Posterior cingulate gyrus (tissue), 11 donors: ENCODE measurements around the gene BCS1L.

Source experiments
- DNase-seq, 10 donors: peaks; one replicate each; pipeline versions ENCODE4 v3.0.0 to v3.0.0-alpha.2; 2020 to 2021; ENCODE audit warnings: mixed read lengths in 3 of 10
- intact Hi-C: fragments of 100-400 bp; cut with DNase I; formaldehyde crosslinking; loops from one replicate; pipeline ENCODE4 v1.15.1; 2023

The BCS1L gene

GRCh38 chr2:218659258-218659987, at the start of gene BCS1L, which contains the start of gene ZNF142:
BCS1L (plus strand) TSS chr2:218659683; CDS start chr2:218660988, 1,305 bp downstream.
ZNF142 (minus strand) TSS chr2:218659623; CDS start chr2:218656429, 3,194 bp downstream.
- intact Hi-C loops = loop anchor here (1.0 kb wide), 1 partner anchor 12 kb away; no protein-coding TSS in a partner anchor
- DNase-seq = peak; percentile 88 to 99 (median 95)

- intact Hi-C loops = no loop called here
- no peak for DNase-seq
These were observed 43.6 kb upstream of the BCS1L start for GRCh38 chr2:218615868-218616315.

GRCh38 chr2:218618102-218618860, 41.2 kb upstream of the BCS1L start:
- intact Hi-C loops = no loop called here
- DNase-seq = no peak

GRCh38 chr2:218621007-218621406, 38.5 kb upstream of the BCS1L start:
- intact Hi-C loops = no loop called here
- DNase-seq = peak in 1 of 10 donors; percentile 17

GRCh38 chr2:218622606-218623365, 36.7 kb upstream of the BCS1L start:
- peak in 1 of 10 donors; percentile 3 for DNase-seq
- intact Hi-C loops = no loop called here

- intact Hi-C loops = no loop called here
These were observed 36.1 kb upstream of the BCS1L start for GRCh38 chr2:218623366-218623705.

GRCh38 chr2:218626369-218626768, 33.1 kb upstream of the BCS1L start:
- intact Hi-C loops = no loop called here
- no peak for DNase-seq

More at GRCh38 chr2:218623366-218623705, 36.1 kb upstream of the BCS1L start:
- DNase-seq = no peak

GRCh38 chr2:218627939-218628338, 31.5 kb upstream of the BCS1L start:
- intact Hi-C loops = no loop called here
- DNase-seq = no peak

GRCh38 chr2:218631837-218632236, 27.6 kb upstream of the BCS1L start:
- intact Hi-C loops = no loop called here
- no peak for DNase-seq

GRCh38 chr2:218635719-218636118, 23.8 kb upstream of the BCS1L start:
- intact Hi-C loops = no loop called here
- peak in 1 of 10 donors; percentile 18 for DNase-seq

- DNase-seq = peak in 1 of 10 donors; percentile 44
- intact Hi-C loops = no loop called here
These were observed 21.1 kb upstream of the BCS1L start for GRCh38 chr2:218638372-218638771.

- intact Hi-C loops = no loop called here
- DNase-seq = peak in 1 of 10 donors; percentile 65
These were observed 17.3 kb upstream of the BCS1L start for GRCh38 chr2:218642121-218642656.

- intact Hi-C loops = no loop called here
- DNase-seq = peak in 1 of 10 donors; percentile 74
These were observed 16.7 kb upstream of the BCS1L start for GRCh38 chr2:218642786-218643185.

GRCh38 chr2:218643751-218644310, 15.7 kb upstream of the BCS1L start:
- DNase-seq = peak in 1 of 10 donors; percentile 55
- intact Hi-C loops = no loop called here

GRCh38 chr2:218644721-218645120, 14.8 kb upstream of the BCS1L start:
- peak in 1 of 10 donors; percentile 74 for DNase-seq
- intact Hi-C loops = no loop called here

- no peak for DNase-seq
- intact Hi-C loops = no loop called here
These were observed 14.4 kb upstream of the BCS1L start for GRCh38 chr2:218645126-218645525.

- intact Hi-C loops = loop anchor here (1.0 kb wide), 1 partner anchor 242 kb away; no protein-coding TSS in a partner anchor
- peak in 9 of 10 donors; percentile 36 to 91 (median 42) for DNase-seq
These were observed 11.2 kb upstream of the BCS1L start for GRCh38 chr2:218648088-218648786.

GRCh38 chr2:218648787-218649100, 10.7 kb upstream of the BCS1L start:
- no peak for DNase-seq
- intact Hi-C loops = loop anchor here (1.0 kb wide), 1 partner anchor 242 kb away; no protein-coding TSS in a partner anchor

GRCh38 chr2:218655751-218656150, 3.7 kb upstream of the BCS1L start:
- intact Hi-C loops = no loop called here
- no peak for DNase-seq
